HG02981 (cell line): ENCODE measurements around the gene ZNF830.
"Not testable (repeated sequence)": the region's sequence is repeated elsewhere in the genome, so short reads cannot be mapped to it uniquely, and the experiment has no call there.

Source experiments
- ATAC-seq: cut with Tn5 transposase; IDR thresholded peaks from one replicate; pipeline ENCODE4 v1.9.1; 2021; ENCODE audit warnings: mild to moderate bottlenecking, moderate library complexity; ENCODE audit not compliant: unreplicated experiment

The ZNF830 gene, protein sequence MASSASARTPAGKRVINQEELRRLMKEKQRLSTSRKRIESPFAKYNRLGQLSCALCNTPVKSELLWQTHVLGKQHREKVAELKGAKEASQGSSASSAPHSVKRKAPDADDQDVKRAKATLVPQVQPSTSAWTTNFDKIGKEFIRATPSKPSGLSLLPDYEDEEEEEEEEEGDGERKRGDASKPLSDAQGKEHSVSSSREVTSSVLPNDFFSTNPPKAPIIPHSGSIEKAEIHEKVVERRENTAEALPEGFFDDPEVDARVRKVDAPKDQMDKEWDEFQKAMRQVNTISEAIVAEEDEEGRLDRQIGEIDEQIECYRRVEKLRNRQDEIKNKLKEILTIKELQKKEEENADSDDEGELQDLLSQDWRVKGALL

GRCh38 chr17:34961093-34961911 is at the start of gene ZNF830, which contains the start of gene CCT6B:
Gene ZNF830 (plus strand): TSS chr17:34961540. CDS start chr17:34961567, 27 bp downstream.
Gene CCT6B (minus strand): TSS chr17:34961460. CDS start chr17:34961393, 67 bp downstream.
- peak; percentile 92 for ATAC-seq

GRCh38 chr17:34913001-34913400 is 48.3 kb upstream of the ZNF830 start:
- no peak for ATAC-seq

GRCh38 chr17:34916120-34916519 is 45.2 kb upstream of the ZNF830 start:
- ATAC-seq = no peak

DNA sequence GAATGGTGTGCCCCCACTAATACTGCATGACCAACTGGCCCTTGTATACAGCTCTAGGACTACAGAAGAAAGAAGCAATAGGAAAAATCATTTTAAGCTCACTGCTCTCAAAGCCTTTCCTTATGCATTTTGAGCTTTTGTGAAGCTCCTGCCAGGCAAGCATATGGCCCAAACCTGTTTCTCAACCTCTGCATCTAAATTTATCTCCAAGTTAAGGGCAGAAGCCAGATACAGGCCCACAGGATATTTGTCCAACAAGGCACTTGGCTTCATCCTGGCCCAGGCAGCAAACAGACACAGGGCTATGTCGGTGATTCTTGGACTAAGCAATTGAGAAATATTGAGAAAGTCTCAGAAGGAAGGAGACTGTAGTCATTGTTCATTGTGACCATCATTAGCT is 44.0 kb upstream of the ZNF830 start:
- no peak for ATAC-seq

GRCh38 chr17:34920676-34921075 is 40.7 kb upstream of the ZNF830 start:
- no peak for ATAC-seq

GRCh38 chr17:34926661-34927060 is 34.7 kb upstream of the ZNF830 start:
- ATAC-seq = no peak

- ATAC-seq = no peak
Measured at GRCh38 chr17:34930283-34930682, 31.1 kb upstream of the ZNF830 start.

GRCh38 chr17:34950780-34951179 is 10.6 kb upstream of the ZNF830 start:
- ATAC-seq = not testable (repeated sequence)

GRCh38 chr17:34958438-34958837 is 2.9 kb upstream of the ZNF830 start:
- ATAC-seq = no peak

GRCh38 chr17:34974179-34974578 is 12.8 kb downstream of the ZNF830 start:
- no peak for ATAC-seq

DNA sequence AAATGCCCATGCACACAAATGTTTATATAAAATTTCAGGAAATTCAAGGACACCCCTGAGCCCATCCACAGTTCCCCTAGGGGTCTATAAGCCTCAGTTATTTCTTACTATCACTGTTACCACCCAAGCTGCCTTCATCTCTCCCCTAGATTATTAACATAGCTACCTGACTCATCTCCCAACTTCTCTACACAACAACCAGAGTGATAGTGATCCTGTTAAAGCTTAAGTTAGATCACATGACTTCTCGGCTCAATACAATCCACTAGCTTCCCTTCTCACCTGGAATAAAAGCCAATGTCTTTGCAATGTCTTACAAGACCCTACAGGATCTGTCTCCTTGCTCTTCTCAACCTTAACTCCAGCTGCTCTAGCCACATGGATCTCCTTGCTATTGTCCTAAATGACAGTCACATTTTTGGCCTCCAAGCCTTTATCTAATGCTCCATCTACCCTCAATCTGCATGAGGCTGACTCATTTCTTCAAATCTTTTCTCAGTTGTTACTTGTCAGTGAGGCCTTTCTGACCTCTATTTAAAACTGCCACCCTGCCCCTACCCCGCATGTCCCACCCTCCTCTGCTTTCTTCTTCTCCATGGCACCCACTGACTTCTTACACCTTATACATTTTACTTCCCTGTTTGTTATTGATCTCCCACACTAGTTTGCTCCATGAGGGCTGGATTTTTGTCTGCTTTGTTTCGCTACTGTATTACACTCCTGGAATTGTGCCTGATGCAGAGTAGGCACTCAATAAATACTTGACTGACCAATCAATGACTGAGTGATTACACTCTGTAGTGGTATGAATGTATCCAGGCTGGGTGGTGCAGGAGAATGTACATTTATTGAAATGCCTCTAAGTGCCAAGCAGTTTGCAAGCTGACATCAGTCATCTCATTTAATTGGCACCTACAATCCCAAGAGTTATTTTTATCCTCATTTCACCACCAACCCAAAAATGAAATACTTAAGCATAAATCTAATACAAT is 13.8 kb downstream of the ZNF830 start:
- no peak for ATAC-seq

DNA sequence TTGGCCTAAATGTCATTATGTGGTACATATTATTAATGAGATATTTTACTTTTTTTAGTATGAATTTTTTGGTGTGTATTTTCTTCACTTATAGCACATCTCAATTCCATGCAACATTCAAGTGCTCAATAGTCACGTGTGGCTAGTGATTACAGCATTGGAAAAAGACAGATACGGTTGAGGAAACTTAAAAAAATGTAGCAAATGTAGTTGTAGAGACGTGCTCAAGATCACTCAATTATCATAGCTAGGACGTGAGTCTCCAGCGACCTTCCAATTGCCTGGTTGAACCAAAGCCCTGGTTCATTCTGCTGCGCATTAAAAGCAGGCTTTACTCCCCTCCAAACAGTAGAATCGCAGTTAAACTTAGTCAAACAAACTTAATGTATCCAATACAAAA is 17.8 kb downstream of the ZNF830 start:
- ATAC-seq = no peak

DNA sequence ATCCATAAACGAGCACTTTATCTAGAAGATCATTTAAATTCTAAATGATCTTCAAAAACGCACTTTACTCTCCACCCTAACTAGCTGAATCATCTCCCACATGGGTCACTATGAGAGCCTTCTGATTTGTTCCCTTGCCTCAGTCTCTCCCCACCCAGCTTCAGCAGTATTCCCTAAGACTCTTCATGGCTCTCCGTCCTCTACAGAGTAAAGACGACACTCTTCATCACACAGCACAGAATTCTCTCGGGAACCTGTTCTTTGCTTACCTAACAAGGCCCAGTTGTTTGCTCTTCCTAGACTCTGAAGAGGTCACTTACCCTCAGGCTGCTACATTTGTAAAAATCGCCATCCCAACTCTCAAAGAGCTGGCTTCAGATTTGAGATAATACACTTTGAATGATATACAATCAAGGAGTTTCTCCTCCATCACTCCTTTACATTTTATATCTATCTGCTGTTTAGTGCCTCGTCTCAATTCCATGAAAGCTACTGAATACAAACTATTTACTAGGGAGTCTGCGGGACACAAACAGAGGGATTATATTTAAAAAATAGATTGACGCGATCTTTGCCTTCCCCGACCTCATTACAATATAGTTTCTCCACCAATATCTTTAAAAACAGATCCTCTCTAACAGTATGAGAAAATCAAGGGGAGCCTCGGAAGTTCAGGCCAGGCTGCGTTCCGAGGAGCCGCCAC is 18.5 kb downstream of the ZNF830 start:
- ATAC-seq = no peak

DNA sequence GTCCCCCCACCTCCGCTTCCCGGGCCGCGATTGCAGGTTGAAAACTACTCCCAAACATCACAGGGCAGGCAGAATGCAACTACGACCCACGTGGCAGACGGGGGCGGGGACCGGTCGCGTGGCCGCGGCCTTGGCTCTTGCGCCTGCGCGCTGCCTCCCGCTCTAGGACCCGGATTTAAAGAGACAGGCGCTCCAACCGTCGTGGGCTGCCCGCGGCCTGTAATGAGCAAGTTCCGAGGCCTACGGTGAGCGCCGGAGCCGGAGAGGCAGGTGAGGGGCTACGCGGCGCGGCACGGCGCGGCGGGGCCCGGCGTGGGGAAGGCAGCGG is 19.0 kb downstream of the ZNF830 start, which contains the start of gene LIG3:
LIG3 (plus strand) TSS at position 160 of the 328 bp plus-strand sequence. CDS start 2,494 bp downstream, outside the sequence.
- ATAC-seq = peak; percentile 66

DNA sequence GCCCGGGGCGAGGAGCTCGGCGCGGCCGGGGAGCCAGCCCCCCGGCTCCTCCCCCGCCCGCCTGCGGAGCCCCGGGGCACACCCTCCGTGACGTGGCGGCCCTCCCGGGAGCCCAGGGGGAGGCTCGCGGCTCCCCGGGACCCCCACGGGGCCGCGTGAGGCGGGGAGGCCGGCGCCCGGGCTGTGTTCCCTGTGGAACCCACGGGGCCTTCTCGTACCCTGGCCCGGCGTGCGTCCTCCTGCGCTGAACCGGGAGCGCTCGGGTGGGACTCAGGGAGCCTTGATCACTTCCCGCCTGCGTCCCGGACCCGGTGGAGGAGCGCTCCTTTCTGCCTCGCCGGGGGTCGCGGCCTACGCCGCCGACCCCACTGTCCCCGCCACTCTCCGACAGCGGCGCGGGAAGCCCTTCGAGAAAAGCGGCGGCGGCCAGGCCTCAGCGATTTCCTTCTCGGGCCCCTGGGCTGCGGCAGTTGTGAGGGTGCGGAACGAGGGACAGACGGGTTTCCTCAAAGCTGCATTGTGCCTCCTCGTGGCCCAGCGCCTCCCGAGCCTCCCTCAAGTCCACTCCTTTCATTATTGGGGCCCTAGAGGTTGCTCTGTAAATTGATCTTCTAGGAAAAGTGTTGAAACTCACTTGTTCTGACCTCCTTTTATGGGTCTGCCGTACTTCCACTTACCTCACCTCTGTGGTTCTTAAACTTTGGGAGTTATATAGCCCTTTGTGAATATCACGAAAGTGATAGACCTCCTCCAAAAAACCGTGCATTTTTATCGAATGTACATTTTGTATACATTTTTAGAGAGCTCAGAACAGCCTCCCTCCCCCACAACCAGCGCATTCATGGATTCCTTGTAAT is 19.6 kb downstream of the ZNF830 start:
- peak; percentile 78 for ATAC-seq

DNA sequence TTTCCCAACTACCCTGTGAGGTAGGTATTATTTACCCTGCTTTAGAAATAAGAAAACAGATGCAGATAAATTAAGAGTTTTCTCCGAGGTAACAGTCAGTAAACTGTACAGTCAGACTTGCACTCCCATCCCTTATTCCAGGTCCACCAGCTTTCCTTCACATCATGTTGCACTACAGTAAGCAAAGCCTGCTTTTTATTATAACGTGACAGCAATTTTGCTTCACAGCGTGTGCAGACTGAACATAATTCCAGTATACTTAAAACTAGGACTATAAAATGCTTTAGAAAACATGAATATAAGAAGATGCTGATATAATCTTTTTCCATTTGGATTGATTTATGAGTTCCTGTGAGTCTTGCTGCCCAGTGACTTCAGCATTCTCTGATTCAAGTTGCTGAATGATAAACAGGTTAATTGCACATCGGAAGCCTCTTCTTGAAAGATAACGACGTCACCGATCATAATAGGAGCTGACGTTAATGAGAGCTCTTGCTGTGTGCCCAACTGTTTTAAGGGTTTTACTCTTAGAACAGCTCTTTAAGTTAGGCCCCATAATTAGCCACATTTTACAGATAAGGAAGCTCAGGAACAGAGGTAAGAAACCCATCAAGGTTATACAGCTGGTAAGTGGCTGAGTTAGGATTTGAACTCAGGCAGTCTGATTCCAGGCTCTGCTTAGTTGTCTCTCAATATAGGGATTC is 20.4 kb downstream of the ZNF830 start:
- ATAC-seq = no peak

DNA sequence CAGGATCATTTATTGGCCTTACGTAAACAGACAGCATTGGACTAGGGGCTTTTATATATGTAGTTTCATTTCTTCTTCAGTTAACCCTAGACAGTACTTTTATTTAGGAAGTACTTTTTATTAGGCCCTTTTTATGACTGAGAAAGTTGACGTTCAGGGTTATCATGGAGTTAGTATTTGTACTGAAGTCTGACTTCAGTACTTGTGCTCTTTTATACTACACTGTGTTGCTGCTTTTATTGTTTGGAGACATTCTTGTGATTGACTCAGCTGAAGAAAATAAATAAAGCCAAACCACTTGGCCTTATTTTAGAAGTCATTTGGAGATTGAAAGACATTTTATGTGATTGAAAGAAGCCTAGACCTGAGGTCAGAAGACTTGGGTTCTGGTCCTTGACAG is 25.9 kb downstream of the ZNF830 start:
- ATAC-seq = no peak

DNA sequence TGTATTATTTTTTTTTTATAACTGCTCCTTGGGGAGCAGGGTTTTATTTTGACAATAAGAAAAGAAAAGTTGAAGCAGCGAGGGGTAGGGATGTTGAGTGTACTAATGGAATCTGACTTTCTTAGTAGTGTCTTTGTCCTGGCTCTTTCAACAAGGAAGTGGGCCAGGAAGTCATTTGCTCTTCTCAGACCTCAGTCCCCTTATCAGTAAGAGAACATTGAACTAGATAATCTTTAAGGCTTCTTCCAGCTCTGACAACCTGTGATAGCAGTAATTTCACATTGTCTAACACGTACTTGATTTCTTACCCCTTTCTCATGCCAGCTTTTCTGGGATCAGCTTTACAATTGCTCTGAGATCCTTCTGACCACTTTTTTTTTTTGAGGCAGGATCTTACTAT is 27.3 kb downstream of the ZNF830 start:
- ATAC-seq = no peak

- ATAC-seq = no peak
Measured at GRCh38 chr17:34989473-34989872, 28.1 kb downstream of the ZNF830 start.
